DOHH2 (cell line): ENCODE results near the gene CYP2J2.
A peak's percentile ranks its signal among the peaks of the same experiment; 100 is the strongest.

Source experiments
- H3F3A ChIP-seq: fragments of 200-600 bp; sonication (generic), shearing (Covaris generic); 2 replicates; pipeline ENCODE4 v1.6.0; 2016; ENCODE audit warnings: antibody characterized with exemption, mild to moderate bottlenecking; ENCODE audit not compliant: control insufficient read depth, insufficient read depth
- H3K27ac ChIP-seq: fragments of 200-600 bp; sonication (generic); 2 replicates; pipeline ENCODE4 v1.5.1; 2014; ENCODE audit warnings: low read depth, mild to moderate bottlenecking, low read length, moderate library complexity
- H3K27me3 ChIP-seq: fragments of 200-600 bp; sonication (generic); 2 replicates; pipeline ENCODE4 v1.6.1; 2014; ENCODE audit warnings: mild to moderate bottlenecking, low read length, mixed read lengths; ENCODE audit not compliant: control insufficient read depth
- H3K36me3 ChIP-seq: fragments of 200-600 bp; sonication (generic); 2 replicates; pipeline ENCODE4 v1.6.1; 2014; ENCODE audit warnings: mild to moderate bottlenecking, low read length, moderate library complexity, mixed read lengths; ENCODE audit not compliant: control insufficient read depth
- H3K4me1 ChIP-seq: fragments of 200-600 bp; sonication (generic); 2 replicates; pipeline ENCODE4 v1.6.1; 2014; ENCODE audit warnings: mild to moderate bottlenecking, low read length, mixed read lengths; ENCODE audit not compliant: control insufficient read depth
- H3K4me2 ChIP-seq: fragments of 200-600 bp; sonication (generic); 2 replicates; pipeline ENCODE4 v1.6.0; 2014; ENCODE audit warnings: mild to moderate bottlenecking, low read length, moderate library complexity
- H3K4me3 ChIP-seq: fragments of 200-600 bp; sonication (generic); 2 replicates; pipeline ENCODE4 v1.5.1; 2014; ENCODE audit warnings: mild to moderate bottlenecking, low read length, mixed read lengths
- H3K79me2 ChIP-seq: fragments of 200-600 bp; sonication (generic); 2 replicates; pipeline ENCODE4 v1.6.1; 2014; ENCODE audit warnings: mild to moderate bottlenecking, low read length, mixed read lengths; ENCODE audit not compliant: control insufficient read depth
- H3K9me2 ChIP-seq: fragments of 200-600 bp; sonication (generic); replicated peaks from 2 replicates; pipeline ENCODE4 v1.6.1; 2014; ENCODE audit warnings: mild to moderate bottlenecking, low read length, mixed read lengths; ENCODE audit not compliant: control insufficient read depth
- H3K9me3 ChIP-seq: fragments of 200-600 bp; sonication (generic); 2 replicates; pipeline ENCODE4 v1.6.1; 2014; ENCODE audit warnings: antibody characterized with exemption, low read length, mixed read lengths; ENCODE audit not compliant: control insufficient read depth, insufficient read depth
- H4K20me1 ChIP-seq: fragments of 200-600 bp; sonication (generic); 2 replicates; pipeline ENCODE4 v1.6.0; 2014; ENCODE audit warnings: low read depth, mild to moderate bottlenecking, antibody characterized with exemption, low read length, moderate library complexity; ENCODE audit not compliant: control insufficient read depth, insufficient read depth
- CTCF ChIP-seq: fragments of 200-600 bp; sonication (generic); IDR thresholded peaks from one replicate; pipeline ENCODE4 v1.5.1; 2014; ENCODE audit warnings: antibody characterized with exemption, mild to moderate bottlenecking, low read depth, low read length; ENCODE audit not compliant: poor library complexity, severe bottlenecking
- EZH2phosphoT487 ChIP-seq: fragments of 200-600 bp; sonication (generic); IDR thresholded peaks from 2 replicates; pipeline ENCODE4 v1.6.1; 2017; ENCODE audit warnings: borderline replicate concordance, mild to moderate bottlenecking, antibody characterized with exemption, low read length, moderate library complexity, mixed read lengths

The CYP2J2 gene

GRCh38 chr1:59948990-59949389 lies 22.4 kb upstream of the CYP2J2 start:
- no peaks in the 10 kb centered on the region for H3F3A ChIP-seq
- no peaks in the 10 kb centered on the region for H4K20me1 ChIP-seq
- H3K79me2 ChIP-seq: no peaks in the 10 kb centered on the region
- no peak overlapping the region for H3K27ac ChIP-seq
- no peaks in the 10 kb centered on the region for H3K36me3 ChIP-seq
- no peaks in the 10 kb centered on the region; the same call in 1 of the 2 replicates for H3K27me3 ChIP-seq
- no peaks in the 10 kb centered on the region for H3K9me2 ChIP-seq
- TF ChIP-seq CTCF (no peak), EZH2phosphoT487 (no peak)
- H3K4me2 ChIP-seq: no peak overlapping the region
- no peaks in the 10 kb centered on the region for H3K4me1 ChIP-seq
- no peaks in the 10 kb centered on the region for H3K9me3 ChIP-seq
- H3K4me3 ChIP-seq: no peak overlapping the region

GRCh38 chr1:59947047-59947938 lies 20.7 kb upstream of the CYP2J2 start:
- TF ChIP-seq EZH2phosphoT487: no peak
- TF ChIP-seq CTCF: peak; percentile 89
- H3K4me3 ChIP-seq: no peak overlapping the region
- no peaks in the 10 kb centered on the region for H3K9me3 ChIP-seq
- H3K4me2 ChIP-seq: no peak overlapping the region
- H3F3A ChIP-seq: no peaks in the 10 kb centered on the region
- H3K4me1 ChIP-seq: no peaks in the 10 kb centered on the region
- no peak overlapping the region for H3K27ac ChIP-seq
- H4K20me1 ChIP-seq: no peaks in the 10 kb centered on the region
- H3K36me3 ChIP-seq: no peaks in the 10 kb centered on the region
- no peaks in the 10 kb centered on the region; the same call in 1 of the 2 replicates for H3K27me3 ChIP-seq
- H3K9me2 ChIP-seq: no peaks in the 10 kb centered on the region
- H3K79me2 ChIP-seq: no peaks in the 10 kb centered on the region

GRCh38 chr1:59945790-59946189 lies 19.2 kb upstream of the CYP2J2 start:
- Histone ChIP-seq H3K4me1 (no peaks in the 10 kb centered on the region), H3K9me2 (no peaks in the 10 kb centered on the region), H3K27me3 (no peaks in the 10 kb centered on the region; the same call in 1 of the 2 replicates), H3K27ac (no peak overlapping the region), H4K20me1 (no peaks in the 10 kb centered on the region), H3K4me3 (no peak overlapping the region), H3K79me2 (no peaks in the 10 kb centered on the region), H3K4me2 (no peak overlapping the region), H3K9me3 (no peaks in the 10 kb centered on the region), H3F3A (no peaks in the 10 kb centered on the region), H3K36me3 (no peaks in the 10 kb centered on the region)
- TF ChIP-seq EZH2phosphoT487: no peak
- no peak for TF ChIP-seq CTCF
